GM19240 (cell line): Measurements from ENCODE around the gene ACKR2.

Experiments used
- DNase-seq: peaks from one replicate; pipeline ENCODE4 v3.0.0; 2011; ENCODE audit warnings: low spot score; ENCODE audit not compliant: insufficient read length

ACKR2 gene

GRCh38 chr3:42829628-42830436, 20.6 kb downstream of the ACKR2 start:
- no peak for DNase-seq

GRCh38 chr3:42830437-42831320, 21.4 kb downstream of the ACKR2 start:
- no peak for DNase-seq

- peak; percentile 32 for DNase-seq
Measured at GRCh38 chr3:42831321-42831713, 22.1 kb downstream of the ACKR2 start.

- DNase-seq = no peak
Measured at GRCh38 chr3:42836150-42837123, 27.2 kb downstream of the ACKR2 start.

- DNase-seq = no peak
Measured at GRCh38 chr3:42838571-42838970, 29.3 kb downstream of the ACKR2 start.

- DNase-seq = peak; percentile 33
Measured at GRCh38 chr3:42839616-42840015, 30.4 kb downstream of the ACKR2 start.

GRCh38 chr3:42841332-42841731, 32.1 kb downstream of the ACKR2 start:
- no peak for DNase-seq

GRCh38 chr3:42843713-42844411, 34.6 kb downstream of the ACKR2 start:
- DNase-seq = no peak

- DNase-seq = no peak
Measured at GRCh38 chr3:42844412-42844713, 35.1 kb downstream of the ACKR2 start.

- no peak for DNase-seq
Measured at GRCh38 chr3:42844815-42845214, 35.6 kb downstream of the ACKR2 start.

- DNase-seq = no peak
Measured at GRCh38 chr3:42846685-42847522, 37.7 kb downstream of the ACKR2 start.

GRCh38 chr3:42847731-42848130, 38.5 kb downstream of the ACKR2 start:
- no peak for DNase-seq

GRCh38 chr3:42849017-42849416, 39.8 kb downstream of the ACKR2 start:
- no peak for DNase-seq

- no peak for DNase-seq
Measured at GRCh38 chr3:42850263-42850662, 41.0 kb downstream of the ACKR2 start.

GRCh38 chr3:42851228-42851834, 42.1 kb downstream of the ACKR2 start:
- DNase-seq = no peak

- DNase-seq = no peak
Measured at GRCh38 chr3:42852441-42852840, 43.2 kb downstream of the ACKR2 start.

- DNase-seq = no peak
Measured at GRCh38 chr3:42853056-42853455, 43.8 kb downstream of the ACKR2 start.

- no peak for DNase-seq
Measured at GRCh38 chr3:42853739-42854302, 44.6 kb downstream of the ACKR2 start.

- no peak for DNase-seq
Measured at GRCh38 chr3:42855219-42855546, 45.9 kb downstream of the ACKR2 start.
